ENCODE data around the gene POLQ. TPM values are rescaled to one million over a fixed set of nuclear protein-coding genes. Genes with fewer than 3 reads are reported as not detected.

The POLQ gene
- total RNA-seq, 1 experiment from 2014 or later: 20.3 TPM

DNA sequence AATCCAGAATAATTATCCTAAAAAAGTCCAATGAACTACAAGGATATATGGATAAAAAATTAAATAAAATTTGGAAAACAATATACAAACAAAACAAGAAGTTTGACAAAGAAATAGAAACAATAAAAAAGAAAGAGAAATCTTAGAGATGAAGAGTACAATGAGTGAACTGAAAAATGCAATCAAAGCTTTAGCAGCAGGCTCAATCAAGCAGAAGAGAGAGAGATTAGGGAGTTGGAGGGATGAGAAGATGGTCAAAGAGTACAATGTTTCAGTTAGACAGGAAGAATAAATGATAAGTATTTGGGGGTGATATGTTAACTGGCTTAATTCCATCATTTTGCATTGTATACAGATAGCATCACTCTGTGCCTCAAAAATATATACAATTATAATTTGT, 29.9 kb downstream of the POLQ start:
- Histone ChIP-seq H3K36me3 (ENCODE audit: insufficient read depth, low read length, poor library complexity, severe bottlenecking) (peaks cover 35% of the 10 kb centered on the region), H3K27ac (ENCODE audit: low read depth, low read length, poor library complexity, severe bottlenecking) (no peak overlapping the region), H3K4me1 (ENCODE audit: insufficient read depth, low read length, poor library complexity, severe bottlenecking) (no peaks in the 10 kb centered on the region), H3K27me3 (replicated peaks; ENCODE audit: insufficient read depth, low read depth, low read length, poor library complexity) (no peaks in the 10 kb centered on the region), H3K4me3 (ENCODE audit: low read depth, low read length, poor library complexity, severe bottlenecking) (no peak overlapping the region), H3K9me3 (ENCODE audit: low read depth, low read length, poor library complexity, severe bottlenecking) (no peaks in the 10 kb centered on the region)
- BruUV-seq (replicated peaks): no TSS peak
- no peak for TF ChIP-seq EZH2 (IDR thresholded peaks at IDR 0.05; ENCODE audit: borderline replicate concordance, low read depth, low read length, poor library complexity, severe bottlenecking)
- TF ChIP-seq, protein P1, sequence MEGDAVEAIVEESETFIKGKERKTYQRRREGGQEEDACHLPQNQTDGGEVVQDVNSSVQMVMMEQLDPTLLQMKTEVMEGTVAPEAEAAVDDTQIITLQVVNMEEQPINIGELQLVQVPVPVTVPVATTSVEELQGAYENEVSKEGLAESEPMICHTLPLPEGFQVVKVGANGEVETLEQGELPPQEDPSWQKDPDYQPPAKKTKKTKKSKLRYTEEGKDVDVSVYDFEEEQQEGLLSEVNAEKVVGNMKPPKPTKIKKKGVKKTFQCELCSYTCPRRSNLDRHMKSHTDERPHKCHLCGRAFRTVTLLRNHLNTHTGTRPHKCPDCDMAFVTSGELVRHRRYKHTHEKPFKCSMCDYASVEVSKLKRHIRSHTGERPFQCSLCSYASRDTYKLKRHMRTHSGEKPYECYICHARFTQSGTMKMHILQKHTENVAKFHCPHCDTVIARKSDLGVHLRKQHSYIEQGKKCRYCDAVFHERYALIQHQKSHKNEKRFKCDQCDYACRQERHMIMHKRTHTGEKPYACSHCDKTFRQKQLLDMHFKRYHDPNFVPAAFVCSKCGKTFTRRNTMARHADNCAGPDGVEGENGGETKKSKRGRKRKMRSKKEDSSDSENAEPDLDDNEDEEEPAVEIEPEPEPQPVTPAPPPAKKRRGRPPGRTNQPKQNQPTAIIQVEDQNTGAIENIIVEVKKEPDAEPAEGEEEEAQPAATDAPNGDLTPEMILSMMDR (conservative IDR thresholded peaks at IDR 0.05; ENCODE audit: low read depth, low read length): no peak
- ChIA-PET POLR2A (ENCODE audit: low non-redundant PET) (no interaction called here), CTCF (no interaction called here)
- intact Hi-C loops (cut with micrococcal nuclease; ENCODE audit: unreplicated experiment): no loop called here
- no peak for DNase-seq (ENCODE audit: low spot score)

DNA sequence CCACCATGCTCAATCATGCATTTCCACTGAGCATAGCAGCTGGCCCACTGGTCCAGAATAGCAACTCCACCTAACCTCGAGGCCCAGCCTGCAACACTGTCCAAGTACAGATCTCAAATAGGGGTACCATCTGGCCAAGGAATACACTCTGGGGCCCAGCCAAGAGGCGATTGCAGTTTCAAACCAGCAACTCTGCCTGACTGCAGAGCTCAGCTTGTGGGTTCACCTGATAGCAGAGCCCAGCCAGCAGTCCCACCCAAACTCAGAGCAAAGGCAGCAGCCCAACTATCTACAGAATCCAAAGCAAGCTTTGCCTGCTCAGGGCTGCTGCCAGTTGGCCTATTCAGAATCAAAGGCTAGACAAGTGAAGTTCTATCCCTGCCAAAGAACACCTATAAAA, 30.5 kb downstream of the POLQ start:
- no peak for DNase-seq (ENCODE audit: low spot score)
- Histone ChIP-seq H3K36me3 (ENCODE audit: insufficient read depth, low read length, poor library complexity, severe bottlenecking) (peaks cover 30% of the 10 kb centered on the region), H3K27me3 (replicated peaks; ENCODE audit: insufficient read depth, low read depth, low read length, poor library complexity) (no peaks in the 10 kb centered on the region), H3K9me3 (ENCODE audit: low read depth, low read length, poor library complexity, severe bottlenecking) (no peaks in the 10 kb centered on the region), H3K4me1 (ENCODE audit: insufficient read depth, low read length, poor library complexity, severe bottlenecking) (no peaks in the 10 kb centered on the region), H3K4me3 (ENCODE audit: low read depth, low read length, poor library complexity, severe bottlenecking) (no peak overlapping the region), H3K27ac (ENCODE audit: low read depth, low read length, poor library complexity, severe bottlenecking) (no peak overlapping the region)
- CTCF ChIA-PET: no interaction called here
- TF ChIP-seq EZH2 (IDR thresholded peaks at IDR 0.05; ENCODE audit: borderline replicate concordance, low read depth, low read length, poor library complexity, severe bottlenecking): no peak
- TF ChIP-seq, protein P1 (conservative IDR thresholded peaks at IDR 0.05; ENCODE audit: low read depth, low read length): no peak
- BruUV-seq (replicated peaks): no TSS peak
- POLR2A ChIA-PET (ENCODE audit: low non-redundant PET): no interaction called here
- intact Hi-C loops (cut with micrococcal nuclease; ENCODE audit: unreplicated experiment): no loop called here

DNA sequence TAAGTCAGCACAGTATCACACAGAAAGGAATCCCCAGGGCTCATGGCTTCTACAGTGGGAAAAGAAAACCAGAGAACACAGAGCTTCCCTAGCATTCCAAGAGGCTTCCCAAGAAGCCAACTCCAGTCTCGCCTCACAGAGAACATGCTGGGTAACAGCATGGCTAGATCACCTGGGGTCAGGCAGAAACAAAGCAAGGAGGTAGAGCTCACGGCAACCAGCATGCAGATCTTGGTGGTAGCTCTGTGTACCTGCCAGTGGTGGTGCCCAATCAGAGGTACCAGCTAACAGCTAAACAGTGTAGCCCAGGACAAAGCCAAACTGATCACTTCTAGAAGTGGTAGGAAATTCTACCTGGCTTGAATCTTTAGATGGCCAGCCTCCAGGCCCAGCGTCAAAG, 31.3 kb downstream of the POLQ start:
- Histone ChIP-seq H3K27me3 (replicated peaks; ENCODE audit: insufficient read depth, low read depth, low read length, poor library complexity) (no peaks in the 10 kb centered on the region), H3K4me1 (ENCODE audit: insufficient read depth, low read length, poor library complexity, severe bottlenecking) (no peaks in the 10 kb centered on the region), H3K27ac (ENCODE audit: low read depth, low read length, poor library complexity, severe bottlenecking) (no peak overlapping the region), H3K4me3 (ENCODE audit: low read depth, low read length, poor library complexity, severe bottlenecking) (no peak overlapping the region), H3K9me3 (ENCODE audit: low read depth, low read length, poor library complexity, severe bottlenecking) (no peaks in the 10 kb centered on the region), H3K36me3 (ENCODE audit: insufficient read depth, low read length, poor library complexity, severe bottlenecking) (peaks cover 36% of the 10 kb centered on the region)
- ChIA-PET POLR2A (ENCODE audit: low non-redundant PET) (no interaction called here), CTCF (no interaction called here)
- intact Hi-C loops (cut with micrococcal nuclease; ENCODE audit: unreplicated experiment): no loop called here
- no TSS peak for BruUV-seq (replicated peaks)
- no peak for DNase-seq (ENCODE audit: low spot score)
- TF ChIP-seq EZH2 (IDR thresholded peaks at IDR 0.05; ENCODE audit: borderline replicate concordance, low read depth, low read length, poor library complexity, severe bottlenecking): no peak
- TF ChIP-seq, protein P1 (conservative IDR thresholded peaks at IDR 0.05; ENCODE audit: low read depth, low read length): no peak
